Caco-2 (cell line): ENCODE data around the gene TEC. TPM values are rescaled to one million over a fixed set of nuclear protein-coding genes. Genes with fewer than 3 reads are reported as not detected.
"Not testable (repeated sequence)": the region's sequence is repeated elsewhere in the genome, so short reads cannot be mapped to it uniquely, and the experiment has no call there.

Source experiments
- BruUV-seq: library from RNA; stranded (reverse); fragments of 400-500 nt; replicated peaks from 2 replicates; lab custom pipeline; 2021; lab: Mats Ljungman, UMichigan
- CTCF ChIA-PET: fragments of 300-600 bp; sonication (Branson Sonifier 250); formaldehyde crosslinking; loops from one replicate; lab custom pipeline; 2022; ENCODE audit warnings: antibody characterized with exemption; lab: Charles Lee
- POLR2A ChIA-PET: fragments of 300-600 bp; sonication (Branson Sonifier 250); formaldehyde crosslinking; loops from one replicate; lab custom pipeline; 2022; ENCODE audit warnings: antibody characterized with exemption; lab: Charles Lee
- DNase-seq, 2 experiments: peaks; one replicate each; pipeline versions ENCODE4 v3.0.0 to v3.0.0-alpha.2; 2020 to 2022
- H3K27me3 ChIP-seq: replicated peaks from 2 replicates; pipeline ENCODE4 v1.6.0; 2011; ENCODE audit warnings: low read length; ENCODE audit not compliant: control insufficient read depth, insufficient read depth
- H3K36me3 ChIP-seq: 2 replicates; pipeline ENCODE4 v1.5.1; 2011; ENCODE audit warnings: low read length; ENCODE audit not compliant: control insufficient read depth, insufficient read depth
- H3K4me1 ChIP-seq: fragments of 250-450 bp; sonication (Bioruptor Pico); 2 replicates; pipeline ENCODE4 v1.5.1; 2020; ENCODE audit warnings: mild to moderate bottlenecking
- H3K4me3 ChIP-seq: 2 replicates; pipeline ENCODE4 v1.5.1; 2011; ENCODE audit warnings: low read depth, mild to moderate bottlenecking, control low read depth, low read length
- H3K9me3 ChIP-seq: fragments of 250-450 bp; sonication (Bioruptor Pico); 2 replicates; pipeline ENCODE4 v1.5.1; 2020; ENCODE audit warnings: mild to moderate bottlenecking, moderate library complexity
- H3K27ac Mint-ChIP-seq: one replicate; pipeline ENCODE4 v1.8.0; 2022; ENCODE audit warnings: mixed read lengths; ENCODE audit not compliant: unreplicated experiment
- H3K27me3 Mint-ChIP-seq: one replicate; pipeline ENCODE4 v1.8.0; 2022; ENCODE audit warnings: mixed read lengths; ENCODE audit not compliant: insufficient read depth, unreplicated experiment
- H3K36me3 Mint-ChIP-seq: one replicate; pipeline ENCODE4 v1.8.0; 2022; ENCODE audit warnings: mild to moderate bottlenecking, mixed read lengths; ENCODE audit not compliant: insufficient read depth, unreplicated experiment
- H3K4me1 Mint-ChIP-seq: one replicate; pipeline ENCODE4 v1.8.0; 2022; ENCODE audit warnings: low read depth, mixed read lengths; ENCODE audit not compliant: unreplicated experiment
- H3K4me3 Mint-ChIP-seq: one replicate; pipeline ENCODE4 v1.8.0; 2022; ENCODE audit warnings: mild to moderate bottlenecking, moderate library complexity, mixed read lengths; ENCODE audit not compliant: unreplicated experiment
- H3K9me3 Mint-ChIP-seq: one replicate; pipeline ENCODE4 v1.8.0; 2022; ENCODE audit warnings: mixed read lengths; ENCODE audit not compliant: unreplicated experiment
- CTCF ChIP-seq, 2 experiments: fragments of 200-600 bp in 1 of 2; IDR thresholded peaks; 1 replicate in 1 of 2; 2 replicates in 1 of 2; pipeline versions ENCODE4 v1.5.1 to v1.8.0; 2011 to 2022; ENCODE audit warnings: antibody characterized with exemption in 1 of 2, control low read depth in 1 of 2, inconsistent platforms in 1 of 2, low read depth in 1 of 2, low read length in 1 of 2, mild to moderate bottlenecking in 1 of 2, moderate library complexity in 1 of 2; ENCODE audit not compliant: insufficient read depth in 1 of 2, severe bottlenecking in 1 of 2, unreplicated experiment in 1 of 2
- intact Hi-C: fragments of 100-400 bp; cut with micrococcal nuclease; formaldehyde crosslinking; loops from one replicate; pipeline ENCODE4 v1.10.0; 2022; ENCODE audit not compliant: unreplicated experiment
- total RNA-seq: library from RNA; stranded (reverse); gene quantifications from 2 replicates; pipeline ENCODE4 v1.2.3, GENCODE V29; 2022

The TEC gene
- total RNA-seq, 1 experiment from 2014 or later = 2.0 TPM

- Mint-ChIP-seq H3K36me3 (no peaks in the 10 kb centered on the region), H3K9me3 (no peaks in the 10 kb centered on the region), H3K27me3 (no peaks in the 10 kb centered on the region), H3K27ac (no peak overlapping the region), H3K4me3 (no peak overlapping the region), H3K4me1 (no peaks in the 10 kb centered on the region)
- intact Hi-C loops = no loop called here
- CTCF ChIA-PET = no interaction called here
- Histone ChIP-seq H3K27me3 (no peaks in the 10 kb centered on the region), H3K36me3 (no peaks in the 10 kb centered on the region), H3K9me3 (no peaks in the 10 kb centered on the region), H3K4me3 (no peak overlapping the region), H3K4me1 (no peaks in the 10 kb centered on the region)
- POLR2A ChIA-PET = no interaction called here
- DNase-seq = no peak
- no peak for TF ChIP-seq CTCF (IDR thresholded peaks at IDR 0.05; ENCODE audit: insufficient read depth in 1 of 2, low read depth in 1 of 2, low read length in 1 of 2, severe bottlenecking in 1 of 2, unreplicated experiment in 1 of 2)
- BruUV-seq = no TSS peak
These were observed 97.0 kb downstream of the TEC start for GRCh38 chr4:48172651-48173050.

GRCh38 chr4:48169636-48170035 lies 100.0 kb downstream of the TEC start:
- CTCF ChIA-PET = no interaction called here
- no peak for DNase-seq
- H3K4me1 ChIP-seq = no peaks in the 10 kb centered on the region
- TF ChIP-seq CTCF (IDR thresholded peaks at IDR 0.05; ENCODE audit: insufficient read depth in 1 of 2, low read depth in 1 of 2, low read length in 1 of 2, severe bottlenecking in 1 of 2, unreplicated experiment in 1 of 2) = no peak
- Mint-ChIP-seq H3K27me3 (no peaks in the 10 kb centered on the region), H3K36me3 (no peaks in the 10 kb centered on the region), H3K27ac (no peak overlapping the region), H3K9me3 (no peaks in the 10 kb centered on the region), H3K4me3 (no peak overlapping the region), H3K4me1 (no peaks in the 10 kb centered on the region)
- BruUV-seq = no TSS peak
- no peaks in the 10 kb centered on the region for H3K36me3 ChIP-seq
- no peaks in the 10 kb centered on the region for H3K27me3 ChIP-seq
- H3K9me3 ChIP-seq = no peaks in the 10 kb centered on the region
- H3K4me3 ChIP-seq = no peak overlapping the region
- intact Hi-C loops = no loop called here
- POLR2A ChIA-PET = no interaction called here

GRCh38 chr4:48167538-48168263 lies 101.9 kb downstream of the TEC start:
- POLR2A ChIA-PET = no interaction called here
- Mint-ChIP-seq H3K27me3 (no peaks in the 10 kb centered on the region), H3K27ac (no peak overlapping the region), H3K36me3 (no peaks in the 10 kb centered on the region), H3K9me3 (no peaks in the 10 kb centered on the region), H3K4me1 (peaks cover 1% of the 10 kb centered on the region), H3K4me3 (no peak overlapping the region)
- BruUV-seq = no TSS peak
- intact Hi-C loops = no loop called here
- CTCF ChIA-PET = no interaction called here
- Histone ChIP-seq H3K36me3 (no peaks in the 10 kb centered on the region), H3K4me3 (no peak overlapping the region), H3K4me1 (no peaks in the 10 kb centered on the region), H3K27me3 (no peaks in the 10 kb centered on the region), H3K9me3 (no peaks in the 10 kb centered on the region)
- no peak for TF ChIP-seq CTCF (IDR thresholded peaks at IDR 0.05; ENCODE audit: insufficient read depth in 1 of 2, low read depth in 1 of 2, low read length in 1 of 2, severe bottlenecking in 1 of 2, unreplicated experiment in 1 of 2)
- no peak for DNase-seq

- H3K4me1 ChIP-seq, H3K4me3 Mint-ChIP-seq, H3K27me3 Mint-ChIP-seq, H3K9me3 ChIP-seq, H3K27me3 ChIP-seq, BruUV-seq, H3K36me3 Mint-ChIP-seq, H3K27ac Mint-ChIP-seq, H3K4me3 ChIP-seq, H3K36me3 ChIP-seq, intact Hi-C loops, POLR2A ChIA-PET, H3K9me3 Mint-ChIP-seq, DNase-seq: not testable (repeated sequence)
- H3K4me1 Mint-ChIP-seq = peaks cover 11% of the 10 kb centered on the region
- CTCF ChIA-PET = interaction anchor here (0.5 kb wide), 1 partner anchor 33 kb away, joined by 3 read pairs; no protein-coding TSS in a partner anchor
These were observed 105.1 kb downstream of the TEC start for GRCh38 chr4:48164561-48164960.
